SK-N-SH (cell line): ENCODE measurements around the gene C13orf46. TPM values are rescaled to one million over a fixed set of nuclear protein-coding genes. Genes with fewer than 3 reads are reported as not detected.

Experiments
- CTCF ChIA-PET: fragments of 300-600, 350-600 bp; formaldehyde crosslinking; extraction: SDS; loops from one replicate; lab custom pipeline; 2021; lab: Yijun Ruan, JAX
- POLR2A ChIA-PET: fragments of 350-600 bp; sonication (Branson Sonifier 250); formaldehyde crosslinking; extraction: SDS; loops from one replicate; lab custom pipeline; 2020; ENCODE audit warnings: antibody characterized with exemption, inconsistent platforms; lab: Yijun Ruan, JAX
- DNase-seq: peaks from one replicate; pipeline ENCODE4 v3.0.0; 2012
- H2AFZ ChIP-seq: fragments of 200-600 bp; sonication (generic); 2 replicates; pipeline ENCODE4 v1.8.1; 2016; ENCODE audit warnings: antibody characterized with exemption, mild to moderate bottlenecking, low read depth
- H3F3A ChIP-seq: fragments of 200-600 bp; sonication (generic); replicated peaks from 2 replicates; pipeline ENCODE3; 2016; ENCODE audit warnings: antibody characterized with exemption, mild to moderate bottlenecking; ENCODE audit not compliant: insufficient read depth
- H3K27ac ChIP-seq, 2 experiments: fragments of 200-500 bp in 1 of 2; fragments of 200-600 bp in 1 of 2; sonication (Bioruptor generic) in 1 of 2; sonication (generic), shearing (Covaris generic) in 1 of 2; 2 replicates each; pipeline versions ENCODE4 v1.5.1 to v1.6.1; 2014 to 2016; ENCODE audit warnings: low read depth in 2 of 2, inconsistent platforms in 1 of 2, low read length in 1 of 2, mild to moderate bottlenecking in 1 of 2, mixed read lengths in 1 of 2
- H3K27me3 ChIP-seq: fragments of 200-600 bp; sonication (generic), shearing (Covaris generic); 2 replicates; pipeline ENCODE4 v1.6.1; 2016; ENCODE audit warnings: mixed run types; ENCODE audit not compliant: insufficient read depth
- H3K36me3 ChIP-seq, 2 experiments: fragments of 200-500 bp in 1 of 2; fragments of 200-600 bp in 1 of 2; sonication (Bioruptor generic) in 1 of 2; sonication (generic) in 1 of 2; replicated peaks in 1 of 2; 2 replicates each; pipeline versions ENCODE3 to v1.5.1; 2014 to 2016; ENCODE audit warnings: low read length in 1 of 2, mild to moderate bottlenecking in 1 of 2; ENCODE audit not compliant: insufficient read depth in 2 of 2, control insufficient read depth in 1 of 2
- H3K4me1 ChIP-seq, 2 experiments: fragments of 200-500 bp in 1 of 2; fragments of 200-600 bp in 1 of 2; sonication (Bioruptor generic) in 1 of 2; sonication (generic), shearing (Covaris generic) in 1 of 2; 2 replicates each; pipeline versions ENCODE4 v1.5.1 to v1.6.1; 2014 to 2016; ENCODE audit warnings: low read depth in 1 of 2, low read length in 1 of 2, mixed run types in 1 of 2; ENCODE audit not compliant: insufficient read depth in 2 of 2, control insufficient read depth in 1 of 2
- H3K4me2 ChIP-seq: fragments of 200-600 bp; sonication (generic), shearing (Covaris generic); 2 replicates; pipeline ENCODE4 v1.6.1; 2017; ENCODE audit warnings: mixed run types
- H3K4me3 ChIP-seq, 2 experiments: fragments of 200-500 bp in 1 of 2; fragments of 200-600 bp in 1 of 2; sonication (Bioruptor generic) in 1 of 2; sonication (generic), shearing (Covaris generic) in 1 of 2; 2 replicates each; pipeline versions ENCODE4 v1.5.1 to v1.8.1; 2014 to 2016; ENCODE audit warnings: low read depth in 2 of 2, inconsistent platforms in 1 of 2, low read length in 1 of 2, mild to moderate bottlenecking in 1 of 2, mixed read lengths in 1 of 2, moderate library complexity in 1 of 2
- H3K79me2 ChIP-seq: fragments of 200-600 bp; sonication (generic); 2 replicates; pipeline ENCODE4 v1.8.1; 2017; ENCODE audit warnings: mild to moderate bottlenecking; ENCODE audit not compliant: insufficient read depth
- H3K9ac ChIP-seq: fragments of 200-600 bp; sonication (generic); 2 replicates; pipeline ENCODE4 v1.6.1; 2017; ENCODE audit warnings: mixed run types
- H3K9me2 ChIP-seq: fragments of 200-600 bp; sonication (generic); 2 replicates; pipeline ENCODE4 v1.6.1; 2017; ENCODE audit warnings: mixed run types
- H3K9me3 ChIP-seq: fragments of 200-600 bp; sonication (generic); 2 replicates; pipeline ENCODE4 v1.6.1; 2017; ENCODE audit warnings: mixed run types, mild to moderate bottlenecking, moderate library complexity
- H4K20me1 ChIP-seq: fragments of 200-600 bp; sonication (generic); 2 replicates; pipeline ENCODE4 v1.6.1; 2017; ENCODE audit warnings: mild to moderate bottlenecking, mixed run types; ENCODE audit not compliant: insufficient read depth
- CHD2 ChIP-seq: fragments of 150-350 bp; IDR thresholded peaks from 2 replicates; pipeline ENCODE4 v1.6.1; 2018; ENCODE audit warnings: low read length; ENCODE audit not compliant: partially characterized antibody
- EZH2phosphoT487 ChIP-seq: fragments of 200-600 bp; sonication (generic); IDR thresholded peaks from 2 replicates; pipeline ENCODE4 v1.6.1; 2017; ENCODE audit warnings: low read depth, mixed run types, mild to moderate bottlenecking, antibody characterized with exemption, moderate library complexity, borderline replicate concordance
- FOXJ3 ChIP-seq: sonication (generic); formaldehyde crosslinking; IDR thresholded peaks from 2 replicates; pipeline ENCODE4 v1.5.1; 2020; ENCODE audit warnings: mild to moderate bottlenecking, missing genetic modification reagents
- FOXM1 ChIP-seq: IDR thresholded peaks from 2 replicates; pipeline ENCODE4 v1.4.0; 2012; ENCODE audit warnings: low read depth, mild to moderate bottlenecking
- GATA2 ChIP-seq: sonication (generic); formaldehyde crosslinking; IDR thresholded peaks from 2 replicates; pipeline ENCODE4 v1.5.0; 2020; ENCODE audit warnings: mild to moderate bottlenecking, missing genetic modification reagents
- IRF3 ChIP-seq: fragments of 150-350 bp; IDR thresholded peaks from 2 replicates; pipeline ENCODE4 v1.6.1; 2016; ENCODE audit warnings: mild to moderate bottlenecking, low read depth, low read length
- MEF2A ChIP-seq: IDR thresholded peaks from 2 replicates; pipeline ENCODE4 v1.4.0; 2012; ENCODE audit warnings: low read depth, borderline replicate concordance
- NRF1 ChIP-seq: IDR thresholded peaks from 2 replicates; pipeline ENCODE4 v1.6.1; 2012; ENCODE audit warnings: low read depth, mild to moderate bottlenecking, low read length
- RCOR1 ChIP-seq: fragments of 150-350 bp; IDR thresholded peaks from 2 replicates; pipeline ENCODE4 v1.6.1; 2017; ENCODE audit warnings: antibody characterized with exemption, low read length
- SIN3A ChIP-seq: IDR thresholded peaks from 2 replicates; pipeline ENCODE4 v1.6.1; 2012; ENCODE audit warnings: low read depth, mild to moderate bottlenecking, low read length, moderate library complexity, borderline replicate concordance
- TAF1 ChIP-seq: IDR thresholded peaks from 2 replicates; pipeline ENCODE4 v1.6.1; 2012; ENCODE audit warnings: low read depth, mild to moderate bottlenecking, low read length, moderate library complexity, borderline replicate concordance
- TEAD4 ChIP-seq: IDR thresholded peaks from 2 replicates; pipeline ENCODE4 v1.4.0; 2012; ENCODE audit warnings: mild to moderate bottlenecking, borderline replicate concordance; ENCODE audit not compliant: insufficient read depth
- WGBS: methylation state at CpG from one replicate; pipeline ENCODE4 v1.1.6; 2017; ENCODE audit warnings: low lambda C conversion rate; 5-methylcytosine and 5-hydroxymethylcytosine counted together
- polyA plus RNA-seq, 3 experiments: library from polyadenylated mRNA; depleted of rRNA; stranded (reverse); fragments of >200 nt; gene quantifications; 2 replicates each; pipeline ENCODE4 v1.2.3, GENCODE V29; 2012
- TF ChIP-seq, protein P1 (sequence below): IDR thresholded peaks from 2 replicates; pipeline ENCODE4 v1.4.0; 2012; ENCODE audit warnings: low read depth, borderline replicate concordance

C13orf46 gene
- polyA plus RNA-seq, 1 of the 3 experiments (the other 2 are of a cell fraction): 1.7 TPM

- no peak for TF ChIP-seq TEAD4
- no peak for TF ChIP-seq IRF3
- no peak for TF ChIP-seq RCOR1
- no peak for TF ChIP-seq MEF2A
Measured at GRCh38 chr13:114019367-114019766, 45.5 kb upstream of the C13orf46 start (continued).

- CTCF ChIA-PET: interaction anchor here (1.8 kb wide), 1 partner anchor 199 kb away, joined by 5 read pairs; no protein-coding TSS in a partner anchor
Measured at GRCh38 chr13:114018461-114019055, 44.7 kb upstream of the C13orf46 start.

DNA sequence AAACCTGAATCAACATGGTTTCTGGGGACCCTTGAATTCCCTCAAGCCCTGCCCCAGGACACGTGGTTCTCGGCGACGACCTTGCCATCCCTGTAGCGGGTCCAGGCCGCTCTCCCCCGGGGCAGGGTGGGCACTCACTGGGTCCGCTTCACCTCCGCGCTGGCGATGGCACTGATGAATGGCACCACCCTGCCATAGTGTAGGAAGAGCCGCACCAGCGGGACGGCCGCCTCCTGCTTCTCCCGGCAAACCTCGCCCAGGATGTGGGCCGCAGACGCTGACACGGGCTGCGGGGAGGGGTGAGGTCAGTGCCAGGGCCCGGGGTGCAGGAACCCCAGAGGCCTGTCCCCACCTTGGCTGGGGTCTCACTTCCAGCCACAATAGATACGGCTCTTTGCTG is 44.1 kb upstream of the C13orf46 start:
- no peak overlapping the region for H3K27ac ChIP-seq
- H3K4me2 ChIP-seq: no peak overlapping the region
- no peak overlapping the region for H3K9ac ChIP-seq
- whole genome bisulfite sequencing: 85% methylated on average over 5 of the region's 23 CpGs
- POLR2A ChIA-PET: no interaction called here
- no peaks in the 10 kb centered on the region for H3K9me2 ChIP-seq
- no peak overlapping the region for H3K4me3 ChIP-seq
- H3K27me3 ChIP-seq: no peaks in the 10 kb centered on the region
- no peaks in the 10 kb centered on the region for H3K9me3 ChIP-seq
- 0 out of 2 replicates have a peak, but pooled peaks cover 2% of the 10 kb centered on the region for H3K79me2 ChIP-seq
- TF ChIP-seq SIN3A (no peak), FOXJ3 (CRISPR knock-in tag) (no peak), CHD2 (no peak), NRF1 (no peak), FOXM1 (no peak), TEAD4 (no peak)
- TF ChIP-seq, protein P1, sequence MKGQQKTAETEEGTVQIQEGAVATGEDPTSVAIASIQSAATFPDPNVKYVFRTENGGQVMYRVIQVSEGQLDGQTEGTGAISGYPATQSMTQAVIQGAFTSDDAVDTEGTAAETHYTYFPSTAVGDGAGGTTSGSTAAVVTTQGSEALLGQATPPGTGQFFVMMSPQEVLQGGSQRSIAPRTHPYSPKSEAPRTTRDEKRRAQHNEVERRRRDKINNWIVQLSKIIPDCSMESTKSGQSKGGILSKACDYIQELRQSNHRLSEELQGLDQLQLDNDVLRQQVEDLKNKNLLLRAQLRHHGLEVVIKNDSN: no peak
- TF ChIP-seq, all 33 proteins: peak for 0
- H3K36me3 ChIP-seq: peaks cover 19 to 63% of the 10 kb centered on the region in 2 experiments
- H2AFZ ChIP-seq: no peak overlapping the region
- H3K4me1 ChIP-seq: no peaks in the 10 kb centered on the region; a peak in 1 of 4 replicates
- no peaks in the 10 kb centered on the region for H4K20me1 ChIP-seq
- DNase-seq: no peak
- CTCF ChIA-PET: interaction anchor here (1.2 to 1.8 kb wide), 2 partner anchors 197 to 198 kb away, joined by 3 to 5 read pairs; no protein-coding TSS in a partner anchor
- no peaks in the 10 kb centered on the region for H3F3A ChIP-seq

More at GRCh38 chr13:114018461-114019055, 44.7 kb upstream of the C13orf46 start:
- Histone ChIP-seq H3K4me2 (no peak overlapping the region), H3K9me2 (no peaks in the 10 kb centered on the region), H3K9ac (no peak overlapping the region), H3K27me3 (no peaks in the 10 kb centered on the region), H3K4me1 (no peaks in the 10 kb centered on the region; a peak in 1 of 4 replicates), H2AFZ (no peak overlapping the region), H3K4me3 (no peak overlapping the region), H3F3A (no peaks in the 10 kb centered on the region), H4K20me1 (no peaks in the 10 kb centered on the region), H3K27ac (no peak overlapping the region), H3K36me3 (peaks cover 19 to 68% of the 10 kb centered on the region in 2 experiments), H3K79me2 (0 out of 2 replicates have a peak, but pooled peaks cover 2% of the 10 kb centered on the region), H3K9me3 (no peaks in the 10 kb centered on the region)
- DNase-seq: no peak
- POLR2A ChIA-PET: no interaction called here
- WGBS: 84% methylated on average over 8 of the region's 20 CpGs
- TF ChIP-seq EZH2phosphoT487 (no peak), GATA2 (CRISPR knock-in tag) (no peak), TAF1 (no peak)
